ENCODE results near the gene SHCBP1.
"Not testable (repeated sequence)": the region's sequence is repeated elsewhere in the genome, so short reads cannot be mapped to it uniquely, and the experiment has no call there.

The SHCBP1 gene, protein sequence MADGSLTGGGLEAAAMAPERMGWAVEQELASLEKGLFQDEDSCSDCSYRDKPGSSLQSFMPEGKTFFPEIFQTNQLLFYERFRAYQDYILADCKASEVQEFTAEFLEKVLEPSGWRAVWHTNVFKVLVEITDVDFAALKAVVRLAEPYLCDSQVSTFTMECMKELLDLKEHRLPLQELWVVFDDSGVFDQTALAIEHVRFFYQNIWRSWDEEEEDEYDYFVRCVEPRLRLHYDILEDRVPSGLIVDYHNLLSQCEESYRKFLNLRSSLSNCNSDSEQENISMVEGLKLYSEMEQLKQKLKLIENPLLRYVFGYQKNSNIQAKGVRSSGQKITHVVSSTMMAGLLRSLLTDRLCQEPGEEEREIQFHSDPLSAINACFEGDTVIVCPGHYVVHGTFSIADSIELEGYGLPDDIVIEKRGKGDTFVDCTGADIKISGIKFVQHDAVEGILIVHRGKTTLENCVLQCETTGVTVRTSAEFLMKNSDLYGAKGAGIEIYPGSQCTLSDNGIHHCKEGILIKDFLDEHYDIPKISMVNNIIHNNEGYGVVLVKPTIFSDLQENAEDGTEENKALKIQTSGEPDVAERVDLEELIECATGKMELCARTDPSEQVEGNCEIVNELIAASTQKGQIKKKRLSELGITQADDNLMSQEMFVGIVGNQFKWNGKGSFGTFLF

DNA sequence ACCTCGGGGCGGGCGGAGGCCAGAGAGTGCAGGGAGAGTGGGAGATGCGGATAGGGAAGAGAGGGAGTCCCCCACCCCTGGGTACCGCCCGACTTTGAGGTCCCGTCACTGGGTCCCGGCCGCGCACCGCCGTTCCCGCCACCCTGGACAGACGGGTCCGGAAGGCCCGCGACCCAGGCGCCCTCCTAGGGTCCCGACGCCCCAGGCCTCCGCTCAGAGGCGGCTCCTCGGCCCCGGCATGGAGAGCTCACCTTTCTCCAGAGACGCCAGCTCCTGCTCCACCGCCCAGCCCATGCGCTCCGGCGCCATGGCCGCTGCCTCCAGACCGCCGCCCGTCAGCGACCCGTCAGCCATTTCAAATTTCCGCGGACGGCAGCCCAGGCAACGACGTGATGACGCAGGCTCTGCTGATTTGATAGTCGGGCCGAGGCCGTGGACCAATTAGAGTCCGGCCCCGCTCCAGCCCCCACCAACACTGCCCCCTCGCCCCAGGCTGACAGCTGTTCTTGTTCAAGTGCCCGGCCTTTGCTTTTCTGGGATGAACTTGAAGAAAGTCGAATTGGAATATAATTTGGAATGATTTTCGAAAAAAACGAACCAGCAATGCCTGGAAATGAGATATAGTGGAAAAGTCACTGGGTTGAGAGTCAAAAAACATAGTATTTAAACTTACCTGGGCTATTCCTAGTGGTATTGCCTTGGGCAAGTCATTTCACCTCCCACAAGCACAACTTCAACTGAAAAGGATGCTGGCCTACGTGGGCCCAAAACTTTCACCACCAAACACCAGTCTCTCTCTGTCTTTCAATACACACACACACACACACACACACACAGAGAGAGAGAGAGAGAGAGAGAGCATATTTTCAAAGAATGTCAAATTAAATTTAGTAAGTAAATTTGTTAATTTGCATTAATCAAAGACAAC lies at the start of gene SHCBP1:
TSS of gene SHCBP1 (minus strand) at position 374 of the 928 bp plus-strand sequence. CDS start at position 354, 20 bp downstream.
- peak; percentile 84 to 87 for DNase-seq

- no peak for DNase-seq
Observed at GRCh38 chr16:46662123-46662522, 40.9 kb upstream of the SHCBP1 start.

DNA sequence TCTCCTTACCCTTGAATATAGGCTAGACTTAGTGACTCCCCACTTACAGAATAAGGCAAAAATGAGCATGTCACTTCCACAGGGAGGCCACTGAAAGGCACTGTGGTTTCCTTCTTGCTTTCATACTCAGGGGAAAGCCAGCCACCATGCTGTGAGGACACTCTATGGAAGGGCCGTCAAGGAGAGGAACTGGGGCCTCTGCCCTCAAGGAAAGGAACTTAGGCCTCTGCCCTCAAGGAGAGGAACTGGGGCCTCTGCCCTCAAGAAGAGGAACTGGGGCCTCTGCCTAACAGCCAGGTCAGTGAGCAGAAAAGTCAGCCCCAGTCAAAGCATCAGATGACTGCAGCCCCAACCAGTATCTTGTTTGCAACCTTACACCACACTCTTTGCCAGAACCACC lies 37.7 kb upstream of the SHCBP1 start:
- peak; percentile 31 to 44 for DNase-seq

- DNase-seq, result no peak
Observed at GRCh38 chr16:46651305-46651704, 30.1 kb upstream of the SHCBP1 start.

DNA sequence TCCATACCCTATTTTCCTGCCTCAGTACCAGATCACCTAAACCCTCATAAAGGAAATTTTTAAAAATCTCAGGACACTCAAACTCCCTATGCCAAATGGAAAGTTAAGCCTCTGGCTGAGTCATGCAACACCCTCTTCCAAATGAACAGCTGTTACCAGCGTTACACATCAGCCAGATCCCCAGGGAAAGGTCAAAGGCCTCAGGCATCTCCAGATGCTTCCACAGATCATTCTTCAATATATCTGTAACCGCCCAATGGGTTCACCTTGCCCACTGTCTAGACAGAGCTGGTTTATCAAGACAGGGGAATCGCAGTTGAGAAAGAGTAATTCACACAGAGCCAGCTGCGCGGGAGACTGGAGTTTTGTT lies 29.1 kb upstream of the SHCBP1 start:
- no peak for DNase-seq

- no peak for DNase-seq
Observed at GRCh38 chr16:46649588-46650253, 28.5 kb upstream of the SHCBP1 start.

- no peak for DNase-seq
Observed at GRCh38 chr16:46648656-46649055, 27.5 kb upstream of the SHCBP1 start.

DNA sequence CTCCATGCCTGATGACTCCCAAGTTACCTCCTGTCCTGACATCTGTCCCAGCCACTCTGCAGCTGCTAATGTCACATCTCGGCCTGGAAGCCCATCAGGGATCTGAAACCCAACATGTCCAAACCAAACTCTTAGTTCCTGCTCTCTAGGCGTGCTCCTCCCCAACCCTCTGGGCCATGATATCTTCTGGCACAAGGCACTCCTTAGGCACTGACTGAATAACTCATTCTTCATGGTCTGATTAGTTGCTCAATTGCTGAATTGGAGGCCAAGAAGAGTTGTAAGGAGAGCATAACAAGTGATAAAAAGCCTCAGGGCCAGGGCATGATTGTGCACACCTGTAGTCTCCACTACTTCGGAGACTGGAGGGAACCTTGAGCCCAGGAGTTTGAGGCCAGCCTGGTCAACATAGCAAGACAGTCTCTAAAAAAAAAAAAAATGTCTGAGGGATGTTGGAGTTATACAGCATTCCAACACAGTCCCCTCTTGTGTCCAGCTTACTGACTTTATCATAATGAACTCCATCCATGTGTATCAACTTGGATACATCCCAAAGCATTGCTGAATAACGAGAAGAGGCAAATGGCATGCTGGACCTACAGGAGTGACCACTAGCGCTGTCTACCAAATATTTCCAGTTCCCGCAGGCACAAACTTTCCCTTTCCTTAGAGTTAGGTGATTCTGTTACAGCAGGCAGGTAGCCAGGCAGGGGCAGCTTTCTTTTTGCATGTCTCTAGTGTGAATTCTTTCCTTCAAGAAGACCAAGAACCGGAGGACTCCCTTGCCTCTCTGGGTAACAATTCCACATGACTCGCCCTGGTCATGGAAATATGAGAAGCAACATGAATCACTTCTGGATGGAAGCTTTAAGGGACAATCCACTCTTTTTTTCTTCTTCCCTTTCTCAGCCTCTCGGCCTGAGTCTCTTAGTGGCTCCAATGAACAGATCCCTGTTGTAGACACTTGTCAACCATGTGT lies 18.1 kb upstream of the SHCBP1 start:
- no peak for DNase-seq

GRCh38 chr16:46632778-46633733 lies 11.9 kb upstream of the SHCBP1 start:
- no peak for DNase-seq

- DNase-seq, result no peak
Observed at GRCh38 chr16:46629331-46630219, 8.4 kb upstream of the SHCBP1 start.

DNA sequence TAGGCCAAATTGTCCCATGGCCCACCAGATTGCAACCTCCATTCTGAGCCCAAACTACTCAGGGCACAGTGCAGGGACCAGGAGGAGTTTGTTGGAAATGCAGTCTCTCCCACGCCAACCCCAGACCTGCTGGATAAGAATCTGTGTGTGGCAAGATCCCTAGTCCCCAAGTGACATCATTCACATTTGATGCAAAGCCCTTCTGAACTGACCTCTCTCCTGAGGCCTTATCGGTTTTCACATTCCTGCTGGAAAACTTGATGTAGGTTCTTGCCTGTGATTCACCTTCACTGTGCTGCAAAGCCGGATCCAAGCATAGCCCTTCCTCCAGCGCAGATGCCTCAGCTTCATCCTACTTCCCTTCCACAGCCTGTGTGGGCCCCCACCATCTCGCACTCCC lies 6.6 kb upstream of the SHCBP1 start:
- no peak for DNase-seq

DNA sequence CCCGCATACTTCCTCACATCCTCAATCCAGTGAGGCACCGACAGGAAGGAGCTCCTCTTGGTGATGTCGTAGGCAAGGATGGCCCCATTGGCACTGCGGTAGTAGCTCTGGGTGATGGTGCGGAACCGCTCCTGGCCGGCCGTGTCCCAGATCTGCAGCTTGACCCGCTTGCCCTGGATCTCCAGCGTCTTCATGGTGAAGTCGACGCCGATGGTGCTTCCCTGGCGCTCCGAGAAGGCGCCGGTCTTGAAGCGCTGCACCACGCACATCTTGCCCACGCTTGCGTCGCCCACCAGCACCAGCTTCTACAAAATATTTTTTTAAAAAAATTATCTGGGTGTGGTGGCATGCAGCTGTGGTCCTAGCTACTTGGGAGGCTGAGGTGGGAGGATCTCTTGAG lies 5.5 kb upstream of the SHCBP1 start:
- DNase-seq, result not testable (repeated sequence)

GRCh38 chr16:46624862-46625261 lies 3.7 kb upstream of the SHCBP1 start:
- not testable (repeated sequence) for DNase-seq

DNA sequence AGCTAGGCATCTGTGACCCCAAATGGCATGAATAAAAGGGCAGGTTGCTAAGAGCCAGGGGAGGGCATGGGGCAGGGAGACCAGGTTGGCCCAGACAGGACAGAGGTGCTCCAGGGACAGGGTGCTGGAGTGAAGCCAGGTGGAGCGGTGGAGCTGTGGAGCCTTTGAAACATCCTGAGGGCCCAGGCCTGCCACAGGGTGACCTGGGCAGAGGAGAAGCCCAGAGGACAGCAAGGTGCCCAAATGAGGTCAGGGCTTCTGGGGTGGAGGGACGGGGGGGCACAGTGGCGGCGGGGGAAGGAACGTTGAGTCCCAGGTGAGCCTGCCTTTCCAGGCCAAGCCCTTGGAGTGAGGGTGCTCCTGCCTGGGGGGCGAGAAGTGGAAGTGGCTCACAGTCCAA lies 2.5 kb upstream of the SHCBP1 start:
- DNase-seq, result not testable (repeated sequence)

- not testable (repeated sequence) for DNase-seq
Observed at GRCh38 chr16:46623246-46623645, 2.1 kb upstream of the SHCBP1 start.

DNA sequence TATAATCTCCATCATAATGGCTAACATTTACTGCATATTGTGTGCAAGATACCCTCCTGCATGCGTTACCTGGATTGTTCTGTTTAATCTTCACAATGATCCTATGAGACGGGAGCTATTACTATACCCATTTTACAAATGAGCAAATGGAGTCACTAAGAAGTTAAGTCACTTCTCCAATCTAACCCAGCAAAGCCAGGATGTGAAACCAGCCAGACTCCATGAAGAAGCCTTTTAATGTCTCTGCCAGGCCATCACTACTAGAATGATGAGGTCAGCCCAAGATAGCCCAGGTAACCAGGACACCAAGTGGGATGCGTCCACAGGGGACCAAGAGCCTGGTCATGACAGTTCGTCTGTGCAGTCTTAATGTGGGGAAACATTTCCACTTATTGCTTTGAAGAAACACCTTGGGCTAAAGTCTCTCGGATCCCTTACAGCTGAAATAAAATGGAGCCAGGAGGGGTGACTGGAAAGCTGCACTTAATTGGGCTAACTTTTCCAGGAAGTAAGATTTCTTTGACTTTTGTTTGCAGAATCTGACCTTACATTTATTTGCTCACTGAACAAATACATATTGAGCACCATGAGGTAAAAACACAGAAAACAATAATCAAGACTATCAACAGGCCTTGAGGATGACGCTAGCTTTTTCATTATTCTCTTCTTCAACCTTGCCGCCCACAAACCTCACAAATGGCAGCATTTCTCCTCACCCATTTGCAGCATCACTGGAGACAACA lies 926 bp upstream of the SHCBP1 start:
- DNase-seq, result no peak

GRCh38 chr16:46620266-46621005 lies 743 bp downstream of the SHCBP1 start:
- DNase-seq, result peak in 1 of 2 experiments; percentile 14

- DNase-seq, result no peak
Observed at GRCh38 chr16:46618516-46618915, 2.7 kb downstream of the SHCBP1 start.
